Neuronal stem cell (in vitro differentiated cells): Measurements from ENCODE around the gene COA5.

Source experiments
- DNase-seq: peaks from one replicate; pipeline ENCODE4 v3.0.0-alpha.2; 2013; ENCODE audit warnings: low spot score
- H2AFZ ChIP-seq: one replicate; pipeline ENCODE4 v1.6.1; 2013; ENCODE audit warnings: mild to moderate bottlenecking, low read length, inconsistent platforms
- H2AK5ac ChIP-seq: 2 replicates; pipeline ENCODE4 v1.6.1; 2013; ENCODE audit warnings: low read depth, mild to moderate bottlenecking, inconsistent platforms, low read length, moderate library complexity, mixed read lengths
- H2BK120ac ChIP-seq: 2 replicates; pipeline ENCODE4 v1.6.1; 2013; ENCODE audit warnings: low read depth, mild to moderate bottlenecking, inconsistent platforms, low read length, moderate library complexity, mixed read lengths
- H2BK12ac ChIP-seq: one replicate; pipeline ENCODE4 v1.6.1; 2013; ENCODE audit warnings: low read length, inconsistent platforms
- H2BK15ac ChIP-seq: 2 replicates; pipeline ENCODE4 v1.6.1; 2013; ENCODE audit warnings: mild to moderate bottlenecking, low read length, inconsistent platforms, mixed read lengths
- H2BK5ac ChIP-seq: one replicate; pipeline ENCODE4 v1.6.1; 2013; ENCODE audit warnings: inconsistent platforms, mild to moderate bottlenecking, low read length, moderate library complexity
- H3K14ac ChIP-seq: one replicate; pipeline ENCODE4 v1.6.1; 2013; ENCODE audit warnings: low read length, inconsistent platforms
- H3K18ac ChIP-seq: 2 replicates; pipeline ENCODE4 v1.6.1; 2013; ENCODE audit warnings: low read length, inconsistent platforms
- H3K23ac ChIP-seq: 2 replicates; pipeline ENCODE4 v1.6.1; 2013; ENCODE audit warnings: low read depth, mild to moderate bottlenecking, mixed read lengths, low read length, inconsistent platforms; ENCODE audit not compliant: poor library complexity
- H3K27ac ChIP-seq: replicated peaks from 3 replicates; pipeline ENCODE4 v1.5.1; 2013; ENCODE audit warnings: low read length, inconsistent platforms
- H3K27me3 ChIP-seq, 3 experiments: 2 replicates each; pipeline ENCODE4 v1.6.1; 2013; ENCODE audit warnings: low read length in 3 of 3, mild to moderate bottlenecking in 2 of 3, inconsistent platforms in 1 of 3, low read depth in 1 of 3, mixed read lengths in 1 of 3, moderate library complexity in 1 of 3; ENCODE audit not compliant: control insufficient read depth in 3 of 3, insufficient read depth in 3 of 3
- H3K36me3 ChIP-seq, 2 donors: replicated peaks in 1 of 2; 2 replicates each; pipeline ENCODE4 v1.6.1; 2013; ENCODE audit warnings: low read length in 2 of 2; ENCODE audit not compliant: control insufficient read depth in 2 of 2, insufficient read depth in 2 of 2
- H3K4ac ChIP-seq: 2 replicates; pipeline ENCODE4 v1.6.1; 2013; ENCODE audit warnings: inconsistent platforms, mild to moderate bottlenecking, low read length, moderate library complexity
- H3K4me1 ChIP-seq, 2 donors: 1 replicate in 1 of 2; 2 replicates in 1 of 2; pipeline ENCODE4 v1.6.1; 2013; ENCODE audit warnings: low read length in 2 of 2, low read depth in 1 of 2; ENCODE audit not compliant: control insufficient read depth in 2 of 2, insufficient read depth in 1 of 2
- H3K4me2 ChIP-seq: one replicate; pipeline ENCODE4 v1.6.1; 2013; ENCODE audit warnings: mild to moderate bottlenecking, low read length, inconsistent platforms; ENCODE audit not compliant: insufficient read depth, poor library complexity, severe bottlenecking
- H3K4me3 ChIP-seq, 2 donors: 2 replicates each; pipeline ENCODE4 v1.5.1; 2013; ENCODE audit warnings: low read length in 2 of 2, mild to moderate bottlenecking in 2 of 2, inconsistent platforms in 1 of 2, moderate library complexity in 1 of 2
- H3K79me1 ChIP-seq: one replicate; pipeline ENCODE4 v1.6.1; 2013; ENCODE audit warnings: low read depth, mild to moderate bottlenecking, inconsistent platforms, low read length, moderate library complexity
- H3K9ac ChIP-seq: one replicate; pipeline ENCODE4 v1.6.1; 2013; ENCODE audit warnings: mild to moderate bottlenecking, low read depth, low read length, inconsistent platforms; ENCODE audit not compliant: poor library complexity
- H3K9me3 ChIP-seq, 2 donors: replicated peaks in 1 of 2; 2 replicates each; pipeline versions ENCODE3 to v1.6.1; 2013; ENCODE audit warnings: low read length in 2 of 2, mild to moderate bottlenecking in 2 of 2, inconsistent platforms in 1 of 2, low read depth in 1 of 2, mixed read lengths in 1 of 2, moderate library complexity in 1 of 2; ENCODE audit not compliant: control insufficient read depth in 2 of 2, insufficient read depth in 1 of 2
- H4K8ac ChIP-seq: one replicate; pipeline ENCODE4 v1.6.1; 2013; ENCODE audit warnings: low read depth, mild to moderate bottlenecking, inconsistent platforms, low read length, moderate library complexity
- H4K91ac ChIP-seq: one replicate; pipeline ENCODE4 v1.6.1; 2013; ENCODE audit warnings: low read length, low read depth, mild to moderate bottlenecking, inconsistent platforms; ENCODE audit not compliant: poor library complexity
- WGBS, 2 donors: extraction: QIAGEN DNeasy Blood & Tissue Kit; methylation state at CpG; one replicate each; pipeline ENCODE4 v1.1.7; 2013; ENCODE audit warnings: missing lambda C conversion rate in 2 of 2, mixed read lengths in 1 of 2; ENCODE audit not compliant: insufficient read length in 2 of 2, insufficient replicate concordance in 1 of 2; ENCODE audit errors: extremely low coverage in 2 of 2; 5-methylcytosine and 5-hydroxymethylcytosine counted together

The COA5 gene

GRCh38 chr2:98572211-98572610 lies 36.1 kb downstream of the COA5 start:
- Histone ChIP-seq H2BK120ac (no peak overlapping the region), H3K79me1 (no peaks in the 10 kb centered on the region), H3K4me3 (no peak overlapping the region), H3K4ac (no peak overlapping the region), H3K4me1 (no peaks in the 10 kb centered on the region), H2BK15ac (no peak overlapping the region), H3K23ac (no peak overlapping the region), H3K14ac (no peak overlapping the region), H2BK5ac (no peak overlapping the region), H2BK12ac (no peak overlapping the region), H3K36me3 (peaks cover 26 to 87% of the 10 kb centered on the region in 2 donors), H3K18ac (no peak overlapping the region), H4K8ac (no peak overlapping the region), H3K27ac (no peak overlapping the region), H2AFZ (no peak overlapping the region), H2AK5ac (no peak overlapping the region), H3K9me3 (no peaks in the 10 kb centered on the region), H4K91ac (no peak overlapping the region), H3K27me3 (no peaks in the 10 kb centered on the region), H3K4me2 (no peak overlapping the region), H3K9ac (no peak overlapping the region)
- no CpG with 5 or more reads among the region's 5 CpGs for WGBS, 2 donors
- no peak for DNase-seq

GRCh38 chr2:98571796-98572195 lies 36.5 kb downstream of the COA5 start:
- H2AFZ ChIP-seq: no peak overlapping the region
- H2BK5ac ChIP-seq: no peak overlapping the region
- no peak overlapping the region for H3K4ac ChIP-seq
- no peak overlapping the region for H3K23ac ChIP-seq
- no peak overlapping the region for H2BK120ac ChIP-seq
- H3K14ac ChIP-seq: no peak overlapping the region
- H3K4me2 ChIP-seq: no peak overlapping the region
- H3K4me3 ChIP-seq: no peak overlapping the region
- no peak overlapping the region for H3K27ac ChIP-seq
- no peak for DNase-seq
- no peak overlapping the region for H4K91ac ChIP-seq
- H3K4me1 ChIP-seq: no peaks in the 10 kb centered on the region
- H3K18ac ChIP-seq: no peak overlapping the region
- no peak overlapping the region for H2AK5ac ChIP-seq
- H2BK15ac ChIP-seq: no peak overlapping the region
- H3K27me3 ChIP-seq: no peaks in the 10 kb centered on the region
- no peaks in the 10 kb centered on the region for H3K79me1 ChIP-seq
- no peak overlapping the region for H4K8ac ChIP-seq
- H2BK12ac ChIP-seq: no peak overlapping the region
- no CpG with 5 or more reads among the region's 9 CpGs for WGBS, 2 donors
- no peaks in the 10 kb centered on the region for H3K9me3 ChIP-seq
- H3K9ac ChIP-seq: no peak overlapping the region
- peaks cover 24 to 87% of the 10 kb centered on the region in 2 donors for H3K36me3 ChIP-seq

- H4K8ac ChIP-seq: no peak overlapping the region
- H3K4me1 ChIP-seq: no peaks in the 10 kb centered on the region
- H2AK5ac ChIP-seq: no peak overlapping the region
- no peak overlapping the region for H2AFZ ChIP-seq
- H2BK5ac ChIP-seq: no peak overlapping the region
- no peak overlapping the region for H3K14ac ChIP-seq
- H3K4ac ChIP-seq: no peak overlapping the region
- H3K4me2 ChIP-seq: no peak overlapping the region
- H3K79me1 ChIP-seq: no peaks in the 10 kb centered on the region
- H2BK15ac ChIP-seq: no peak overlapping the region
- H2BK120ac ChIP-seq: no peak overlapping the region
- no peak overlapping the region for H2BK12ac ChIP-seq
- no peaks in the 10 kb centered on the region for H3K9me3 ChIP-seq
- no peak overlapping the region for H3K27ac ChIP-seq
- no CpG with 5 or more reads among the region's 13 CpGs for WGBS, 2 donors
- H3K27me3 ChIP-seq: no peaks in the 10 kb centered on the region
- no peak for DNase-seq
- peak overlapping the region; percentile 13 for H3K23ac ChIP-seq
- H3K9ac ChIP-seq: no peak overlapping the region
- no peak overlapping the region for H3K4me3 ChIP-seq
- no peak overlapping the region for H3K18ac ChIP-seq
- H4K91ac ChIP-seq: no peak overlapping the region
- peaks cover 26 to 88% of the 10 kb centered on the region in 2 donors for H3K36me3 ChIP-seq
Observed at GRCh38 chr2:98571121-98571701, 37.1 kb downstream of the COA5 start.

- H2BK12ac ChIP-seq: no peak overlapping the region
- H3K9ac ChIP-seq: no peak overlapping the region
- H3K36me3 ChIP-seq: peaks cover 28 to 90% of the 10 kb centered on the region in 2 donors
- no peak for DNase-seq
- H3K4me2 ChIP-seq: no peak overlapping the region
- no peaks in the 10 kb centered on the region for H3K79me1 ChIP-seq
- no peak overlapping the region for H2BK15ac ChIP-seq
- H3K14ac ChIP-seq: no peak overlapping the region
- no CpG with 5 or more reads among the region's 5 CpGs for WGBS, 2 donors
- H2AK5ac ChIP-seq: no peak overlapping the region
- no peak overlapping the region for H2BK120ac ChIP-seq
- no peaks in the 10 kb centered on the region for H3K27me3 ChIP-seq
- no peak overlapping the region for H2AFZ ChIP-seq
- H3K27ac ChIP-seq: no peak overlapping the region
- H3K23ac ChIP-seq: peak overlapping the region; percentile 43
- no peaks in the 10 kb centered on the region for H3K9me3 ChIP-seq
- no peak overlapping the region for H4K91ac ChIP-seq
- no peak overlapping the region for H3K18ac ChIP-seq
- no peak overlapping the region for H3K4ac ChIP-seq
- no peak overlapping the region for H4K8ac ChIP-seq
- H2BK5ac ChIP-seq: no peak overlapping the region
- no peak overlapping the region for H3K4me3 ChIP-seq
- no peaks in the 10 kb centered on the region for H3K4me1 ChIP-seq
Observed at GRCh38 chr2:98570356-98570755, 38.0 kb downstream of the COA5 start.
